Measurements from ENCODE around the gene ADAMTS9.

The ADAMTS9 gene

DNA sequence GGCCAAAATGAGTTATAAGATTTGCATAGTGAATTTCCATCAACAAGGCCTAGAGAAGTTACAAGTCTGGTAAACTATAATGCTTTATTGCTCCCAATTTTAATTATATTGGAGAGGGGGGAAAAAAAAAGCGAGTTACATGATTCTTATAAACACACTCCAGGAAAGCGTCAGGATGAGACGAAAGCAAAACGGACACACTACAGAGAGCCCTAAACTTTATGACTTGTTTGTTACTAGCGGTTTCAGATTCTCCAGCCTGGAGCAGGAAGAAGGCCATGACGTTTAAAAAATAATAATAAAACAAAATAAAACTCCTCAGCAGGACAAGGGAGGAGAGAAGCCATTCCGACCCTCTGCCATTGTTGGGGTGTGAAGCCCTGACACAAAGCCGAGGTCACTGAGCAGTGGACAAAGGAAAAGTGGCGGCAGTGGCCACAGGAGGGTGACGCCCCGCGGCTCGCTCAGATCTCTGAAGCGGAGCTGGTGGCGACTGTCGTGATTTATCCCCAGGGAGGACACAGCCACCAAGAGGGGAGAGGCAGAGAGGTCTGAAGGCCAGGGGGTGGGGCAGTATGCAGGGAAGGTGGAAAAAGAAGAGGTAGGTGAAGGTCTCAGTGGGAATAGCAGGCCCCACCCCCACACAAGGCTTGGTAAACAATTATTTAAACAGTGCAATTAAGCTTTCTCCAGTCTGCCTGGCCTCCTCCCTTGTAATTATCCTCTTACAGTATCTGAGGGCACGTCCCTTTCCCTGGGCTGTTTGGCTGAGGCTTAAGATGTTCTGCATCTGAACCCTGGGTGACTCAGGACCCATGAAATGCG is 45.3 kb downstream of the ADAMTS9 start:
- TF ChIP-seq, protein P1, sequence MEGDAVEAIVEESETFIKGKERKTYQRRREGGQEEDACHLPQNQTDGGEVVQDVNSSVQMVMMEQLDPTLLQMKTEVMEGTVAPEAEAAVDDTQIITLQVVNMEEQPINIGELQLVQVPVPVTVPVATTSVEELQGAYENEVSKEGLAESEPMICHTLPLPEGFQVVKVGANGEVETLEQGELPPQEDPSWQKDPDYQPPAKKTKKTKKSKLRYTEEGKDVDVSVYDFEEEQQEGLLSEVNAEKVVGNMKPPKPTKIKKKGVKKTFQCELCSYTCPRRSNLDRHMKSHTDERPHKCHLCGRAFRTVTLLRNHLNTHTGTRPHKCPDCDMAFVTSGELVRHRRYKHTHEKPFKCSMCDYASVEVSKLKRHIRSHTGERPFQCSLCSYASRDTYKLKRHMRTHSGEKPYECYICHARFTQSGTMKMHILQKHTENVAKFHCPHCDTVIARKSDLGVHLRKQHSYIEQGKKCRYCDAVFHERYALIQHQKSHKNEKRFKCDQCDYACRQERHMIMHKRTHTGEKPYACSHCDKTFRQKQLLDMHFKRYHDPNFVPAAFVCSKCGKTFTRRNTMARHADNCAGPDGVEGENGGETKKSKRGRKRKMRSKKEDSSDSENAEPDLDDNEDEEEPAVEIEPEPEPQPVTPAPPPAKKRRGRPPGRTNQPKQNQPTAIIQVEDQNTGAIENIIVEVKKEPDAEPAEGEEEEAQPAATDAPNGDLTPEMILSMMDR (IDR thresholded peaks at IDR 0.05; ENCODE audit: control insufficient read depth, insufficient read depth, low read depth, low read length, missing control alignments): no peak
- no peak for DNase-seq (ENCODE audit: low read depth)
- H3K4me3 ChIP-seq (ENCODE audit: control insufficient read depth, low read depth, low read length): no peak overlapping the region

DNA sequence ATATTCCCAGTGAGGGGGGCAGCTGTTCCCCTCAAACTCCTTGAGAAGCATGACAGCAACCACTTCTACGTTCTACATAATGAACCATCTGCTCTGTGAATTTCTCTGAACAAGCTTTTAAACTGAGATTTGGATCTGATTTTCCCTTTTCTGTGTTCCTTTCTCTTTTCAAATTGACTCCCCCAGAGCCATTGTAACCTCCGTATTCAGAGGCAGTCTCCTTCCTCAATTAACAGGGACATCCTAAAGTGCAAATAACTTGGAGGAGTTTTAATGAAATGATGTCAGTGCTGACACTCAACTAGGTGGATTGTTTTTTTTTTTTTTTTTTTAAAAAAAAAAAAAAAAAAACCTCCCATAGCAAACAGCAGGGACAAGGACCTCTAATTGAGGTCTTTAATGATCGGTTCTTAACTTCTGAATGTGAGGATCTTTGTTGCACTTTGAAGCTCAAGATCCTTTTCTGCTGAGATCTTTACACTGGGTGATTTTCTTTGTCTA is 48.8 kb downstream of the ADAMTS9 start:
- TF ChIP-seq, protein P1 (IDR thresholded peaks at IDR 0.05; ENCODE audit: control insufficient read depth, insufficient read depth, low read depth, low read length, missing control alignments): no peak
- no peak overlapping the region for H3K4me3 ChIP-seq (ENCODE audit: control insufficient read depth, low read depth, low read length)
- DNase-seq (ENCODE audit: low read depth): no peak

DNA sequence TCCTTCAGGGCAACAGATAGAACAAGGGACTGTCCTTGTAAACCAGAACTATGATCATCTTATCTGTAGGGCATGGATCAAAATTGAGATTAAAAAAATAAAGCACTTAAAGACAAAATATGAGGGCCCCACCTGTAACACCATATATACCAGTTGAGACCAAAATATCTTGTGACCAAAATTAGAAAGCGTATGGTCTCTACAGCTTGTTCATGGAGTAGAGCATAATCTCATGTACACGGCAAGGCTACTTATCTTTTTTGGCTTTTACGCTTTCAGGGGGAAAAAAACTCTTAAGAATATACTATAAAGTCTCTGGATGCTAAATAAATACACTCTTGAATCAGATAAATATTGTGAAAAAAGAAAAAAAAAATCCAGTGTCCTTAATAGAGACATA is 49.3 kb downstream of the ADAMTS9 start:
- TF ChIP-seq, protein P1 (IDR thresholded peaks at IDR 0.05; ENCODE audit: control insufficient read depth, insufficient read depth, low read depth, low read length, missing control alignments): no peak
- no peak overlapping the region for H3K4me3 ChIP-seq (ENCODE audit: control insufficient read depth, low read depth, low read length)
- DNase-seq (ENCODE audit: low read depth): no peak

DNA sequence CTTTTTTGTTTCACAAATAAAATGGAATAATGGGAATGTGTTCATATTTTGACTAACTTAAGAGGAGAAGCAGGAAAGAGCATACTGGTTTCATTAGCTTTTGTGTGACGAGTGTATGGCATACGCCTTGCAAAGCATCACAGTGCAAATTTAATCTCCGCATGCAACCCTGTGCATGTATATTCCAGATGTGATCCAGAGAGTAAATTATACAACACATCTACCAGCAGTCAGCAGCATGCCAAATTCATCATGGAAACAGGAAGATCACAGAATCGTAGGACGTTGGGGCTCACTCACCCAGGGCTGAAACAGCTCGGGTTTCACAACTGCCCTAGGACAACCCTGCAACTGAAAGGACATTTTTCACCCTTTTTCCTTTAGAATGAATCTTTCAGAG is 53.4 kb downstream of the ADAMTS9 start:
- TF ChIP-seq, protein P1 (IDR thresholded peaks at IDR 0.05; ENCODE audit: control insufficient read depth, insufficient read depth, low read depth, low read length, missing control alignments): no peak
- no peak overlapping the region for H3K4me3 ChIP-seq (ENCODE audit: control insufficient read depth, low read depth, low read length)
- DNase-seq (ENCODE audit: low read depth): no peak

DNA sequence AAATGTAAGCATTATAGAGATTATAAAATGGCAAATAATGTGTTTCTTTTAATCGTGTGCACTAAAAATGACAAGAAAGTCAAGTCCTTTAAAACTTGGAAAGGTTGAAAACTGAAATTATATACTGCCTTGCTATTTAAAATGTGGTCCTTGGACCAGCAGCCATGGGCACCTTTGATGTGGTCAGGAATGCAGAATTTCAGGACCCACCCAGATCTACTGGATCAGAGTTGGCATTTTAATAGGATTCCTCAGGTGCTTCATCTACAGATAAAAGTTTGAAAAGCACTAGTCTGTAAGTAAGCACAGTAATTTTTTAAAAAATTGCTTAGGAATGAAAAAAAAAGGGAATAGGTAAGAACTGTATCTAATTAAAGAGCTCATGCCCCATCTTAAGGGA is 55.8 kb downstream of the ADAMTS9 start:
- no peak overlapping the region for H3K4me3 ChIP-seq (ENCODE audit: control insufficient read depth, low read depth, low read length)
- DNase-seq (ENCODE audit: low read depth): no peak
- TF ChIP-seq, protein P1 (IDR thresholded peaks at IDR 0.05; ENCODE audit: control insufficient read depth, insufficient read depth, low read depth, low read length, missing control alignments): no peak

DNA sequence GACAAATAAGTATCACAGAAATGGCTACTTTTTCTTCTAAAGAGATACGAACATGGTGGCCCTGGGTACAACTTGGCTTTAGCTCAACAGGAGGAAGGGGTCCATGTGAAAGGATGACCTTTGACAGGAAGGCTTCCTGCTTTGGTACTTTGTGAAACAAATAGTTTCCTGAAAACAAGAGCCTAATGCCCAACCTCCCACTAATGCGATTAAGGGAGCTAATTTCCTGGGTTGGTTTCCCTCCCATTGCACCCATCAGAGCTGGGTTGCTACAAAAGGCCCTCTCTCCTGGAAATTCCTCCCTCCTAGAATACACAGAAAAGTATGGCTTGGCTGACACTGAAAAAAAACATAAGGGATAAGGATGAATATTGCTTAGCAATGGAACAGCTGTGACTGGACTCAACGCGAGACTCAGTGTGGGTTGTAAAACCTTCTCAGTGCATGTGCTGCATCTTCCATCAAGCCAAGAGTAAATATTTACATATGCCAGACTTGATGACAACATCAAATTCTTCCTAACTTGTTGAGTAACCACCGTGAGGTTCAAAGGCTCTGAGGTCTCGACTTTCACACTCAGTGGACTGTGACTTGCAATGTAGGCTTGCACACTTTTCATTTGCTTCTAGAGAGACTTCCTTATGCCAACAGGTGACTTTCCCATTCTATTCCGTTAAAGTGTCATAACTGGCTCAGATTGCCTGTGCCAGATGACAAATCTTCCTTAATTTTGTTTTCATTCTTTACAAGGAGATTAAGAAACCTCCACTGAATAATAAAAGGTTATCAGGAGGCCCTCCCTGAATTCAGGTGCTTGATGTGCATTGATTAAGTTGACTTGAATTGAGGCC is 60.1 kb downstream of the ADAMTS9 start:
- DNase-seq (ENCODE audit: low read depth): no peak
- TF ChIP-seq, protein P1 (IDR thresholded peaks at IDR 0.05; ENCODE audit: control insufficient read depth, insufficient read depth, low read depth, low read length, missing control alignments): no peak
- H3K4me3 ChIP-seq (ENCODE audit: control insufficient read depth, low read depth, low read length): no peak overlapping the region
